ENCODE measurements around the gene SRRM5. TPM values are rescaled to one million over a fixed set of nuclear protein-coding genes. Genes with fewer than 3 reads are reported as not detected.

Gene SRRM5
- total RNA-seq, 2 experiments from 2014 or later = 0.08 to 0.40 TPM

- CTCF ChIA-PET = interaction anchor here (1.1 kb wide), 1 partner anchor 1800 kb away, joined by 3 read pairs; no protein-coding TSS in a partner anchor
- POLR2A ChIA-PET = no interaction called here
Measured at GRCh38 chr19:43649514-43649913, 37.6 kb downstream of the SRRM5 start.

DNA sequence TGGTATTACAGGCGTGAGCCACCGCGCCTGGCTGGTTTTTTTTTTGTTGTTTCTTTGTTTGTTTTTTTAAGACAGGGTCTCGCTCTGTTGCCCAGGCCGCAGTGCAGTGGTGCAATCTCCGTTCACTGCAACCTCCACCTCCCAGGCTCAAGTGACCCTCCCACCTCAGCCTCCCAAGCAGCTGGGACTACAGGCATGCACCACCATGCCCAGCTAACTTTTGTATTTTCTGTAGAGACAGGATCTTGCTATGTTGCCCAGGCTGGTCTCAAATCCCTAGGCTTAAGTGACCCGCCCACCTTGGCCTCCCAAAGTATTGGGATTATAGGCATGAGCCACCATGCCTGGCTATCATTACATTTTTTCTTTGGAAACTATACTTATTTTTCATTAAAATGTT is 38.4 kb downstream of the SRRM5 start:
- CTCF ChIA-PET = interaction anchor here (0.7 to 1.1 kb wide), 2 partner anchors 1473 to 1801 kb away, joined by 3 read pairs; no protein-coding TSS in a partner anchor

GRCh38 chr19:43651758-43652545 is 40.1 kb downstream of the SRRM5 start:
- POLR2A ChIA-PET = interaction anchor here (0.6 kb wide), 1 partner anchor 8 kb away, joined by 3 read pairs; no protein-coding TSS in a partner anchor
- CTCF ChIA-PET = interaction anchor here (0.8 to 0.9 kb wide), 2 partner anchors 97 to 205 kb away, joined by 3 read pairs; no protein-coding TSS in a partner anchor

More for the DNA sequence above, 38.4 kb downstream of the SRRM5 start:
- POLR2A ChIA-PET = interaction anchor here (0.6 kb wide), 1 partner anchor 118 kb away, joined by 3 read pairs; no protein-coding TSS in a partner anchor

- ChIA-PET CTCF (interaction anchor here (0.8 kb wide), 1 partner anchor 97 kb away, joined by 3 read pairs; no protein-coding TSS in a partner anchor), POLR2A (interaction anchor here (0.6 kb wide), 1 partner anchor 7 kb away, joined by 3 read pairs; no protein-coding TSS in a partner anchor)
Measured at GRCh38 chr19:43652546-43652874, 40.6 kb downstream of the SRRM5 start.

GRCh38 chr19:43656436-43656835 is 44.5 kb downstream of the SRRM5 start:
- ChIA-PET CTCF (interaction anchor here (0.7 kb wide), 1 partner anchor 101 kb away, joined by 3 read pairs; no protein-coding TSS in a partner anchor), POLR2A (no interaction called here)

GRCh38 chr19:43658001-43658400 is 46.1 kb downstream of the SRRM5 start:
- ChIA-PET CTCF (interaction anchor here (1.0 kb wide), 1 partner anchor 11 kb away, joined by 3 read pairs; no protein-coding TSS in a partner anchor), POLR2A (no interaction called here)

GRCh38 chr19:43658494-43658893 is 46.6 kb downstream of the SRRM5 start:
- CTCF ChIA-PET = interaction anchor here (0.6 to 1.0 kb wide), 2 partner anchors 10 to 103 kb away, joined by 3 read pairs; no protein-coding TSS in a partner anchor

GRCh38 chr19:43660301-43660970 is 48.5 kb downstream of the SRRM5 start:
- ChIA-PET POLR2A (interaction anchor here (0.7 kb wide), 1 partner anchor 8 kb away, joined by 3 read pairs; no protein-coding TSS in a partner anchor), CTCF (no interaction called here)

More at GRCh38 chr19:43658494-43658893, 46.6 kb downstream of the SRRM5 start:
- POLR2A ChIA-PET = no interaction called here

GRCh38 chr19:43660971-43661360 is 49.1 kb downstream of the SRRM5 start:
- CTCF ChIA-PET = no interaction called here
- POLR2A ChIA-PET = no interaction called here

- ChIA-PET CTCF (interaction anchor here (0.6 kb wide), 1 partner anchor 83 kb away, joined by 3 read pairs; no protein-coding TSS in a partner anchor), POLR2A (no interaction called here)
Measured at GRCh38 chr19:43662487-43662886, 50.6 kb downstream of the SRRM5 start.

DNA sequence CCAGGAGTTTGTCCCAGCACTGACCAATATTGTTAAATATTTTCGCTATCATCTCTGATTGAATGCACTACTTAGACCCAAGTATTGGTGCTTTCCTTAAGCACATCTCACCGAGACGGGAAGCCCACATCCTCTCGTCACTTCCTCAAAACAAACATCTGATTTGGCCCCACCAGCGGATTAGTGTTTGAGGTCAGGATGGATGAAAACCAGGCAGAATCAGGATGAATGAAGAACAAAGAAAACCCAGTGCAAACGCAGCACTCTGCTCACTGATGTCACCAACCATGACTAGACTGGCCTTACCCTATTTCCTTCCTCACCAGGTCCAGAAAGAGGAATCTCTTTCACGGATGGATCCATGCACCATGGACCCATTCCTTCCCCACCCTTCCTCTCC is 52.1 kb downstream of the SRRM5 start:
- ChIA-PET POLR2A (no interaction called here), CTCF (interaction anchor here (0.7 kb wide), 1 partner anchor 136 kb away, joined by 3 read pairs; no protein-coding TSS in a partner anchor)

Other genes with a start within 250 kb of the SRRM5 start
- gene TEX101, start 197.2 kb upstream of the SRRM5 start, total RNA-seq = not detected
- gene LYPD3, start 146.5 kb upstream of the SRRM5 start, total RNA-seq = 1 to 10 TPM; 2.0 to 2.2 TPM
- gene PHLDB3, start 107.3 kb upstream of the SRRM5 start, total RNA-seq = 10 to 100 TPM; 13.4 to 14.5 TPM
- gene ETHE1, start 84.9 kb upstream of the SRRM5 start, total RNA-seq = 10 to 100 TPM; 41.6 to 42.0 TPM
- 1 to 10 TPM; 1.3 to 2.2 TPM for gene ZNF575, start 78.9 kb upstream of the SRRM5 start, total RNA-seq
- gene XRCC1, start 36.6 kb upstream of the SRRM5 start, total RNA-seq = 10 to 100 TPM; 33.1 to 39.5 TPM
- gene PINLYP, start 36.3 kb upstream of the SRRM5 start, total RNA-seq = 10 to 100 TPM; 14.9 to 15.1 TPM
- 10 to 100 TPM; 27.7 to 28.1 TPM for gene IRGQ, start 16.0 kb upstream of the SRRM5 start, total RNA-seq
- gene ZNF576, start 15.5 kb upstream of the SRRM5 start, total RNA-seq = 10 to 100 TPM; 21.0 TPM
- gene ZNF428, start 7.5 kb downstream of the SRRM5 start, total RNA-seq = 10 to 100 TPM; 19.8 to 20.1 TPM
- under 1 TPM; 0.17 to 0.48 TPM for gene CADM4, start 27.8 kb downstream of the SRRM5 start, total RNA-seq
- gene PLAUR, start 58.1 kb downstream of the SRRM5 start, total RNA-seq = 1 to 10 TPM; 6.3 to 6.6 TPM
- not detected for gene IRGC, start 104.0 kb downstream of the SRRM5 start, total RNA-seq
- 10 to 100 TPM; 77.6 to 80.4 TPM for gene SMG9, start 142.9 kb downstream of the SRRM5 start, total RNA-seq
- 10 to 100 TPM; 83.8 to 89.2 TPM for gene KCNN4, start 168.9 kb downstream of the SRRM5 start, total RNA-seq
- under 1 TPM; 0.32 to 0.73 TPM for gene LYPD5, start 190.4 kb downstream of the SRRM5 start, total RNA-seq
- 1 to 10 TPM; 4.8 to 5.0 TPM for gene ZNF283, start 215.2 kb downstream of the SRRM5 start, total RNA-seq